Activated naive CD8-positive, alpha-beta T cell treated with anti-CD3 and anti-CD28 coated beads, Interleukin-2, amount 50 U/mL, for 24 hours (primary cell): ENCODE results near the gene ALG3.
A peak's percentile ranks its signal among the peaks of the same experiment; 100 is the strongest.

Source experiments
- ATAC-seq: fragments of 150-1000 bp; cut with Tn5 transposase; one replicate; pipeline ENCODE4 v1.10.0; 2021
- DNase-seq: peaks from one replicate; pipeline ENCODE4 v3.0.0; 2021
- H3K27ac Mint-ChIP-seq: one replicate; pipeline ENCODE4 v1.8.0; 2021; ENCODE audit warnings: mild to moderate bottlenecking, mixed read lengths
- H3K27me3 Mint-ChIP-seq: one replicate; pipeline ENCODE4 v1.8.0; 2021; ENCODE audit warnings: mixed read lengths
- H3K36me3 Mint-ChIP-seq: one replicate; pipeline ENCODE4 v1.8.0; 2021; ENCODE audit warnings: low read depth, mixed read lengths
- H3K4me1 Mint-ChIP-seq: one replicate; pipeline ENCODE4 v1.8.0; 2021; ENCODE audit warnings: mixed read lengths
- H3K4me3 Mint-ChIP-seq: one replicate; pipeline ENCODE4 v1.8.0; 2021; ENCODE audit warnings: mild to moderate bottlenecking, moderate library complexity, mixed read lengths
- H3K9me3 Mint-ChIP-seq: one replicate; pipeline ENCODE4 v1.8.0; 2021; ENCODE audit warnings: mixed read lengths

The ALG3 gene

GRCh38 chr3:184249412-184250166 lies 827 bp upstream of the ALG3 start, which contains the start of gene EEF1AKMT4:
Gene EEF1AKMT4 (plus strand): TSS chr3:184249672. CDS start chr3:184249695, 23 bp downstream.
- H3K4me1 Mint-ChIP-seq: peaks cover 18% of the 10 kb centered on the region
- H3K36me3 Mint-ChIP-seq: peaks cover 16% of the 10 kb centered on the region
- H3K4me3 Mint-ChIP-seq: peak within 1 kb of the TSS; percentile 94
- H3K27ac Mint-ChIP-seq: peak within 1 kb of the TSS; percentile 99
- H3K9me3 Mint-ChIP-seq: no peaks in the 10 kb centered on the region
- DNase-seq (peak; percentile 94), ATAC-seq (peak; percentile 93)
- no peaks in the 10 kb centered on the region for H3K27me3 Mint-ChIP-seq

GRCh38 chr3:184242297-184242685 lies 6.5 kb downstream of the ALG3 start:
- H3K27ac Mint-ChIP-seq: no peak overlapping the region
- H3K4me3 Mint-ChIP-seq: no peak overlapping the region
- no peaks in the 10 kb centered on the region for H3K9me3 Mint-ChIP-seq
- H3K27me3 Mint-ChIP-seq: no peaks in the 10 kb centered on the region
- peaks cover 25% of the 10 kb centered on the region for H3K36me3 Mint-ChIP-seq
- DNase-seq: no peak
- ATAC-seq: no peak
- peaks cover 5% of the 10 kb centered on the region for H3K4me1 Mint-ChIP-seq

GRCh38 chr3:184241447-184242296 lies 7.1 kb downstream of the ALG3 start:
- H3K36me3 Mint-ChIP-seq: peaks cover 25% of the 10 kb centered on the region
- H3K27ac Mint-ChIP-seq: no peak overlapping the region
- H3K4me3 Mint-ChIP-seq: no peak overlapping the region
- H3K4me1 Mint-ChIP-seq: peaks cover under 1% of the 10 kb centered on the region
- H3K9me3 Mint-ChIP-seq: no peaks in the 10 kb centered on the region
- no peaks in the 10 kb centered on the region for H3K27me3 Mint-ChIP-seq
- no peak for DNase-seq
- ATAC-seq: peak; percentile 38

GRCh38 chr3:184241141-184241446 lies 7.7 kb downstream of the ALG3 start:
- Mint-ChIP-seq H3K9me3 (no peaks in the 10 kb centered on the region), H3K36me3 (peaks cover 24% of the 10 kb centered on the region), H3K4me1 (no peaks in the 10 kb centered on the region), H3K27me3 (no peaks in the 10 kb centered on the region), H3K27ac (no peak overlapping the region), H3K4me3 (no peak overlapping the region)
- DNase-seq (no peak), ATAC-seq (peak; percentile 3)

- no peak overlapping the region for H3K27ac Mint-ChIP-seq
- no peak overlapping the region for H3K4me3 Mint-ChIP-seq
- no peaks in the 10 kb centered on the region for H3K4me1 Mint-ChIP-seq
- DNase-seq (no peak), ATAC-seq (no peak)
- no peaks in the 10 kb centered on the region for H3K27me3 Mint-ChIP-seq
- peaks cover 19% of the 10 kb centered on the region for H3K36me3 Mint-ChIP-seq
- H3K9me3 Mint-ChIP-seq: no peaks in the 10 kb centered on the region
These were observed 8.2 kb downstream of the ALG3 start for GRCh38 chr3:184240384-184241140.

GRCh38 chr3:184239708-184240107 lies 9.1 kb downstream of the ALG3 start:
- DNase-seq (no peak), ATAC-seq (no peak)
- Mint-ChIP-seq H3K4me1 (no peaks in the 10 kb centered on the region), H3K4me3 (no peak overlapping the region), H3K27ac (no peak overlapping the region), H3K36me3 (peaks cover 12% of the 10 kb centered on the region), H3K9me3 (no peaks in the 10 kb centered on the region), H3K27me3 (no peaks in the 10 kb centered on the region)

GRCh38 chr3:184239221-184239620 lies 9.5 kb downstream of the ALG3 start:
- ATAC-seq (no peak), DNase-seq (no peak)
- no peaks in the 10 kb centered on the region for H3K4me1 Mint-ChIP-seq
- H3K27me3 Mint-ChIP-seq: no peaks in the 10 kb centered on the region
- no peak overlapping the region for H3K27ac Mint-ChIP-seq
- H3K36me3 Mint-ChIP-seq: peaks cover 8% of the 10 kb centered on the region
- no peaks in the 10 kb centered on the region for H3K9me3 Mint-ChIP-seq
- H3K4me3 Mint-ChIP-seq: no peak overlapping the region

GRCh38 chr3:184238246-184238818 lies 10.4 kb downstream of the ALG3 start:
- no peaks in the 10 kb centered on the region for H3K9me3 Mint-ChIP-seq
- no peaks in the 10 kb centered on the region for H3K4me1 Mint-ChIP-seq
- H3K4me3 Mint-ChIP-seq: no peak overlapping the region
- ATAC-seq (no peak), DNase-seq (no peak)
- peaks cover 8% of the 10 kb centered on the region for H3K36me3 Mint-ChIP-seq
- no peak overlapping the region for H3K27ac Mint-ChIP-seq
- peaks cover 2% of the 10 kb centered on the region for H3K27me3 Mint-ChIP-seq

- Mint-ChIP-seq H3K27me3 (peaks cover 3% of the 10 kb centered on the region), H3K4me3 (no peak overlapping the region), H3K27ac (no peak overlapping the region), H3K36me3 (peaks cover 6% of the 10 kb centered on the region), H3K9me3 (no peaks in the 10 kb centered on the region), H3K4me1 (no peaks in the 10 kb centered on the region)
- ATAC-seq (no peak), DNase-seq (no peak)
These were observed 11.0 kb downstream of the ALG3 start for GRCh38 chr3:184237807-184238206.

- Mint-ChIP-seq H3K4me3 (no peak overlapping the region), H3K4me1 (no peaks in the 10 kb centered on the region), H3K9me3 (no peaks in the 10 kb centered on the region), H3K36me3 (peaks cover 2% of the 10 kb centered on the region), H3K27ac (no peak overlapping the region), H3K27me3 (peaks cover 8% of the 10 kb centered on the region)
- no peak for ATAC-seq
- no peak for DNase-seq
These were observed 11.6 kb downstream of the ALG3 start for GRCh38 chr3:184237211-184237610.

- Mint-ChIP-seq H3K4me3 (no peak overlapping the region), H3K4me1 (no peaks in the 10 kb centered on the region), H3K27ac (no peak overlapping the region), H3K36me3 (no peaks in the 10 kb centered on the region), H3K27me3 (peaks cover 14% of the 10 kb centered on the region), H3K9me3 (no peaks in the 10 kb centered on the region)
- DNase-seq: no peak
- ATAC-seq: no peak
These were observed 12.1 kb downstream of the ALG3 start for GRCh38 chr3:184236636-184237035.

- H3K27me3 Mint-ChIP-seq: peaks cover 20% of the 10 kb centered on the region
- H3K9me3 Mint-ChIP-seq: no peaks in the 10 kb centered on the region
- no peak for ATAC-seq
- DNase-seq: no peak
- H3K4me3 Mint-ChIP-seq: no peak overlapping the region
- H3K4me1 Mint-ChIP-seq: peaks cover 5% of the 10 kb centered on the region
- H3K36me3 Mint-ChIP-seq: no peaks in the 10 kb centered on the region
- H3K27ac Mint-ChIP-seq: no peak overlapping the region
These were observed 12.7 kb downstream of the ALG3 start for GRCh38 chr3:184236033-184236410.

- H3K27me3 Mint-ChIP-seq: peaks cover 22% of the 10 kb centered on the region
- no peak overlapping the region for H3K27ac Mint-ChIP-seq
- no peaks in the 10 kb centered on the region for H3K9me3 Mint-ChIP-seq
- no peak overlapping the region for H3K4me3 Mint-ChIP-seq
- ATAC-seq (no peak), DNase-seq (no peak)
- H3K36me3 Mint-ChIP-seq: no peaks in the 10 kb centered on the region
- peaks cover 7% of the 10 kb centered on the region for H3K4me1 Mint-ChIP-seq
These were observed 13.3 kb downstream of the ALG3 start for GRCh38 chr3:184235381-184236032.
